Prostate gland (tissue), 2 donors: ENCODE measurements around the gene STMP1.

Experiments
- CTCF ChIP-seq, 4 experiments: fragments of 200-600 bp in 2 of 4; fragments of 450-650 bp in 2 of 4; sonication (generic) in 2 of 4; IDR thresholded peaks; 1 replicate in 3 of 4; 2 replicates in 1 of 4; pipeline ENCODE4 v1.5.1; 2016 to 2019; ENCODE audit warnings: antibody characterized with exemption in 4 of 4, mild to moderate bottlenecking in 2 of 4, moderate library complexity in 2 of 4
- POLR2A ChIP-seq: fragments of 450-650 bp; IDR thresholded peaks from one replicate; pipeline ENCODE4 v1.6.1; 2016; ENCODE audit warnings: antibody characterized with exemption, mild to moderate bottlenecking
- POLR2AphosphoS5 ChIP-seq: sonication (generic); formaldehyde crosslinking; IDR thresholded peaks from one replicate; pipeline ENCODE4 v1.6.1; 2017; ENCODE audit warnings: antibody characterized with exemption

DNA sequence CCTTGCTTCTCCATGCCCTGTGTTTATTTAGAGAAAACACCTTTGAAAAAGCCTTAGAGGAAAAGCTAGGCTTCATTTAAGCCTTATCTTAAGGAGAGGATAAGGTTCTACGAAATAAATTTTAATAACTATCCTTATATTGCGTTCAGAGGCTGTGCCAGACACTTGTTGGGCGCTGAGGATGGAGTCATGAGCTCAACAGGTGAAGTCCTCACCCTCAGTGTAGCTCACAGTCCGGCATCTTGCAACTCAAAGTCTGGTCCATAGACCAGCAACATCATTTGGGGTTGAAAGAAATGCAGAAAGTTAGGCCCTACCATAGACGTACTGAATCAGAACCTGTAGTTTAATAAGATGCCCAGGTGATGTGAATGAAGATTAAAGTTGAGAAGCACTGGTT is 3.8 kb upstream of the STMP1 start:
- TF ChIP-seq CTCF (IDR thresholded peaks at IDR 0.05) (no peak), POLR2AphosphoS5 (no peak), POLR2A (no peak)
